ENCODE data around the gene RREB1. TPM values are rescaled to one million over a fixed set of nuclear protein-coding genes. Genes with fewer than 3 reads are reported as not detected.

RREB1 gene
- total and polyA plus RNA-seq, 2 donors (not counting 3 experiments of a cell fraction or from before 2014, with no cell fraction given) = 3.7 to 33.0 TPM

- no TSS peak for BruUV-seq (replicated peaks)
- Histone ChIP-seq H4K20me1 (replicated peaks; ENCODE audit: control insufficient read depth, extremely low read depth, insufficient read depth, low read length) (peaks cover 6% of the 10 kb centered on the region), H3K36me3 (ENCODE audit: control insufficient read depth in 2 of 2, extremely low read depth in 1 of 2, insufficient read depth in 2 of 2, low read length in 2 of 2) (peaks cover 0 to 4% of the 10 kb centered on the region in 2 experiments)
Measured at GRCh38 chr6:7129784-7130569, 22.2 kb downstream of the RREB1 start.

GRCh38 chr6:7131390-7131789, 23.6 kb downstream of the RREB1 start:
- H3K9ac ChIP-seq (replicated peaks; ENCODE audit: extremely low read depth, insufficient read depth, low read length) = no peak overlapping the region
- CTCF ChIA-PET = interaction anchor here (0.7 to 1.8 kb wide), 5 partner anchors 14 to 454 kb away, joined by 3 to 5 read pairs (median 3); no protein-coding TSS in a partner anchor
- H3K79me2 ChIP-seq (ENCODE audit: control insufficient read depth, insufficient read depth, low read length) = peaks cover 79% of the 10 kb centered on the region
- BruUV-seq (replicated peaks) = no TSS peak
- no peaks in the 10 kb centered on the region for H3K27me3 ChIP-seq (ENCODE audit: control insufficient read depth in 2 of 2, insufficient read depth in 2 of 2, low read length in 2 of 2)
- no peak overlapping the region for H3K4me3 ChIP-seq (replicated peaks in 1 of 3; ENCODE audit: insufficient read depth in 1 of 3, low read depth in 1 of 3, low read length in 3 of 3)
- no peaks in the 10 kb centered on the region for H3K9me3 ChIP-seq (replicated peaks; ENCODE audit: control insufficient read depth, insufficient read depth, low read length)
- DNase-seq (ENCODE audit: low read depth, low spot score) = no peak
- no peaks in the 10 kb centered on the region for H3K9me1 ChIP-seq (replicated peaks; ENCODE audit: control insufficient read depth, extremely low read depth, insufficient read depth, low read length)
- TF ChIP-seq POLR2A (IDR thresholded peaks at IDR 0.05; ENCODE audit: low read depth, low read length) = no peak
- no peak for FAIRE-seq
- H3K4me1 ChIP-seq (ENCODE audit: control insufficient read depth, extremely low read depth, insufficient read depth, low read length) = peaks cover 5% of the 10 kb centered on the region
- intact Hi-C loops (cut with micrococcal nuclease) = no loop called here
- peaks cover 6% of the 10 kb centered on the region for H4K20me1 ChIP-seq (replicated peaks; ENCODE audit: control insufficient read depth, extremely low read depth, insufficient read depth, low read length)
- no peak overlapping the region for H2AFZ ChIP-seq (ENCODE audit: low read depth, low read length)
- no peak overlapping the region for H3K4me2 ChIP-seq (ENCODE audit: insufficient read depth, low read length)
- dilution Hi-C loops (cut with MboI; ENCODE audit: extremely low pct_ligation_motif_present, low sequenced_read_pairs) = no loop called here
- peaks cover 0 to 3% of the 10 kb centered on the region in 2 experiments for H3K36me3 ChIP-seq (ENCODE audit: control insufficient read depth in 2 of 2, extremely low read depth in 1 of 2, insufficient read depth in 2 of 2, low read length in 2 of 2)
- POLR2A ChIA-PET = interaction anchor here (0.6 kb wide), 1 partner anchor 15 kb away, joined by 3 read pairs; no protein-coding TSS in a partner anchor
- H3K27ac ChIP-seq (ENCODE audit: insufficient read depth, low read depth, low read length) = peak overlapping the region; percentile 2

More at GRCh38 chr6:7129784-7130569, 22.2 kb downstream of the RREB1 start:
- Histone ChIP-seq H3K27me3 (ENCODE audit: control insufficient read depth in 2 of 2, insufficient read depth in 2 of 2, low read length in 2 of 2) (no peaks in the 10 kb centered on the region), H3K79me2 (ENCODE audit: control insufficient read depth, insufficient read depth, low read length) (peaks cover 83% of the 10 kb centered on the region), H3K4me3 (replicated peaks in 1 of 3; ENCODE audit: insufficient read depth in 1 of 3, low read depth in 1 of 3, low read length in 3 of 3) (no peak overlapping the region), H3K4me1 (ENCODE audit: control insufficient read depth, extremely low read depth, insufficient read depth, low read length) (peaks cover 5% of the 10 kb centered on the region), H2AFZ (ENCODE audit: low read depth, low read length) (no peak overlapping the region), H3K4me2 (ENCODE audit: insufficient read depth, low read length) (no peak overlapping the region), H3K27ac (ENCODE audit: insufficient read depth, low read depth, low read length) (no peak overlapping the region), H3K9me1 (replicated peaks; ENCODE audit: control insufficient read depth, extremely low read depth, insufficient read depth, low read length) (no peaks in the 10 kb centered on the region), H3K9me3 (replicated peaks; ENCODE audit: control insufficient read depth, insufficient read depth, low read length) (no peaks in the 10 kb centered on the region), H3K9ac (replicated peaks; ENCODE audit: extremely low read depth, insufficient read depth, low read length) (no peak overlapping the region)
- FAIRE-seq = no peak
- CTCF ChIA-PET = interaction anchor here (1.8 kb wide), 1 partner anchor 371 kb away, joined by 5 read pairs; no protein-coding TSS in a partner anchor
- dilution Hi-C loops (cut with MboI; ENCODE audit: extremely low pct_ligation_motif_present, low sequenced_read_pairs) = no loop called here
- no peak for TF ChIP-seq EZH2 (IDR thresholded peaks at IDR 0.05; ENCODE audit: borderline replicate concordance, low read depth, low read length, severe bottlenecking)
- no peak for TF ChIP-seq JUN (IDR thresholded peaks at IDR 0.05; ENCODE audit: borderline replicate concordance, insufficient read depth, insufficient read length, low read depth)
- intact Hi-C loops (cut with micrococcal nuclease) = no loop called here
- no peak for DNase-seq (ENCODE audit: low read depth, low spot score)
- POLR2A ChIA-PET = interaction anchor here (0.6 kb wide), 1 partner anchor 45 kb away, joined by 3 read pairs; no protein-coding TSS in a partner anchor

All from endothelial cell of umbilical vein (primary cell).